Mesenchymal stem cell (in vitro differentiated cells and primary cell): ENCODE results near the gene BORCS6.
"Not testable (repeated sequence)": the region's sequence is repeated elsewhere in the genome, so short reads cannot be mapped to it uniquely, and the experiment has no call there.

Source experiments
- DNase-seq: peaks from one replicate; pipeline ENCODE4 v3.0.0-alpha.2; 2013
- H2AFZ ChIP-seq: one replicate; pipeline ENCODE4 v1.6.1; 2013; ENCODE audit warnings: low read depth, mild to moderate bottlenecking, control low read depth, inconsistent platforms, low read length, moderate library complexity
- H2AK5ac ChIP-seq: 2 replicates; pipeline ENCODE4 v1.6.1; 2013; ENCODE audit warnings: low read length, moderate library complexity, mild to moderate bottlenecking, inconsistent platforms; ENCODE audit not compliant: severe bottlenecking
- H2BK120ac ChIP-seq: one replicate; pipeline ENCODE4 v1.6.1; 2013; ENCODE audit warnings: low read depth, mild to moderate bottlenecking, inconsistent platforms, low read length, moderate library complexity
- H2BK12ac ChIP-seq, 2 experiments: one replicate each; pipeline ENCODE4 v1.6.1; 2013; ENCODE audit warnings: inconsistent platforms in 2 of 2, low read length in 2 of 2, mild to moderate bottlenecking in 2 of 2, moderate library complexity in 2 of 2, control low read depth in 1 of 2
- H2BK15ac ChIP-seq: one replicate; pipeline ENCODE4 v1.6.1; 2013; ENCODE audit warnings: mild to moderate bottlenecking, low read depth, inconsistent platforms; ENCODE audit not compliant: poor library complexity, severe bottlenecking
- H2BK5ac ChIP-seq: 2 replicates; pipeline ENCODE4 v1.6.1; 2013; ENCODE audit warnings: low read depth, mild to moderate bottlenecking, low read length, control low read depth, inconsistent platforms; ENCODE audit not compliant: poor library complexity, severe bottlenecking
- H3K14ac ChIP-seq, 2 experiments: one replicate each; pipeline ENCODE4 v1.6.1; 2013; ENCODE audit warnings: inconsistent platforms in 2 of 2, low read length in 2 of 2, control low read depth in 1 of 2, mild to moderate bottlenecking in 1 of 2, moderate library complexity in 1 of 2
- H3K18ac ChIP-seq, 2 experiments: one replicate each; pipeline ENCODE4 v1.6.1; 2013; ENCODE audit warnings: inconsistent platforms in 2 of 2, low read length in 2 of 2, control low read depth in 1 of 2, low read depth in 1 of 2, mild to moderate bottlenecking in 1 of 2
- H3K23ac ChIP-seq, 2 experiments: one replicate each; pipeline ENCODE4 v1.6.1; 2013; ENCODE audit warnings: inconsistent platforms in 2 of 2, low read length in 2 of 2, mild to moderate bottlenecking in 2 of 2, moderate library complexity in 2 of 2, control low read depth in 1 of 2
- H3K27ac ChIP-seq: 2 replicates; pipeline ENCODE4 v1.5.1; 2013; ENCODE audit warnings: mild to moderate bottlenecking, moderate library complexity, low read length, control low read depth, inconsistent platforms; ENCODE audit not compliant: poor library complexity, severe bottlenecking
- H3K27me3 ChIP-seq, 2 experiments: 2 replicates each; pipeline versions ENCODE4 v1.6.1 to v1.7.0; 2013; ENCODE audit warnings: low read length in 2 of 2, mild to moderate bottlenecking in 2 of 2, moderate library complexity in 2 of 2, control low read depth in 1 of 2, inconsistent platforms in 1 of 2; ENCODE audit not compliant: control insufficient read depth in 1 of 2, insufficient read depth in 1 of 2
- H3K36me3 ChIP-seq, 2 experiments: 2 replicates each; pipeline versions ENCODE4 v1.6.1 to v1.7.0; 2013; ENCODE audit warnings: low read length in 2 of 2, control low read depth in 1 of 2, inconsistent platforms in 1 of 2, low read depth in 1 of 2, mild to moderate bottlenecking in 1 of 2; ENCODE audit not compliant: insufficient read depth in 2 of 2, control insufficient read depth in 1 of 2
- H3K4ac ChIP-seq, 2 experiments: one replicate each; pipeline ENCODE4 v1.6.1; 2013; ENCODE audit warnings: inconsistent platforms in 2 of 2, low read length in 2 of 2, mild to moderate bottlenecking in 2 of 2, moderate library complexity in 2 of 2, control low read depth in 1 of 2, low read depth in 1 of 2
- H3K4me1 ChIP-seq: 2 replicates; pipeline ENCODE4 v1.6.1; 2013; ENCODE audit warnings: low read depth, low read length, control low read depth; ENCODE audit not compliant: control insufficient read depth, insufficient read depth
- H3K4me2 ChIP-seq: 2 replicates; pipeline ENCODE4 v1.6.1; 2013; ENCODE audit warnings: low read length, mild to moderate bottlenecking, inconsistent platforms; ENCODE audit not compliant: poor library complexity, severe bottlenecking
- H3K4me3 ChIP-seq, 2 experiments: 2 replicates each; pipeline versions ENCODE4 v1.5.1 to v1.7.0; 2013; ENCODE audit warnings: low read length in 2 of 2, mild to moderate bottlenecking in 2 of 2, control low read depth in 1 of 2, low read depth in 1 of 2; ENCODE audit not compliant: insufficient read depth in 1 of 2
- H3K79me1 ChIP-seq: replicated peaks from 2 replicates; pipeline ENCODE4 v1.6.1; 2013; ENCODE audit warnings: mild to moderate bottlenecking, control low read depth, low read length, inconsistent platforms; ENCODE audit not compliant: poor library complexity, severe bottlenecking
- H3K9ac ChIP-seq: 2 replicates; pipeline ENCODE4 v1.7.0; 2013; ENCODE audit warnings: mild to moderate bottlenecking, low read length, moderate library complexity
- H3K9me3 ChIP-seq: 2 replicates; pipeline ENCODE4 v1.7.0; 2013; ENCODE audit warnings: mild to moderate bottlenecking, low read length; ENCODE audit not compliant: control insufficient read depth
- H4K8ac ChIP-seq: one replicate; pipeline ENCODE4 v1.6.1; 2013; ENCODE audit warnings: inconsistent platforms, mild to moderate bottlenecking, low read length, moderate library complexity
- H4K91ac ChIP-seq: one replicate; pipeline ENCODE4 v1.6.1; 2013; ENCODE audit warnings: mild to moderate bottlenecking, low read length, inconsistent platforms
- WGBS: methylation state at CpG from one replicate; pipeline ENCODE4 v1.1.7; 2013; ENCODE audit warnings: mixed read lengths; 5-methylcytosine and 5-hydroxymethylcytosine counted together

Gene BORCS6

GRCh38 chr17:8173871-8174322 is 16.1 kb downstream of the BORCS6 start:
- Histone ChIP-seq H3K23ac (no peak overlapping the region), H3K4me1 (peaks cover 18% of the 10 kb centered on the region), H3K4ac (peak overlapping the region in 1 of 2 experiments; percentile 53), H2BK5ac (peak overlapping the region; percentile 68), H2AFZ (peak overlapping the region; percentile 15), H4K91ac (no peak overlapping the region), H3K14ac (no peak overlapping the region), H2BK15ac (no peak overlapping the region), H2BK12ac (peak overlapping the region in 1 of 2 experiments; percentile 79), H2AK5ac (no peak overlapping the region), H3K27ac (peak overlapping the region; percentile 60), H4K8ac (peak overlapping the region; percentile 35), H3K79me1 (peaks cover 8% of the 10 kb centered on the region), H3K27me3 (no peaks in the 10 kb centered on the region), H3K4me3 (peak overlapping the region; percentile 7 to 68), H3K9me3 (no peaks in the 10 kb centered on the region), H2BK120ac (no peak overlapping the region), H3K18ac (peak overlapping the region in 1 of 2 experiments; percentile 41), H3K4me2 (peak overlapping the region; percentile 66), H3K36me3 (no peaks in the 10 kb centered on the region), H3K9ac (peak overlapping the region; percentile 93)
- WGBS, result 1% methylated on average over 11 of the region's 14 CpGs
- no peak for DNase-seq

GRCh38 chr17:8173056-8173870 is 16.7 kb downstream of the BORCS6 start:
- peak; percentile 99 for DNase-seq
- peak overlapping the region in 1 of 2 experiments; percentile 68 for H3K4me3 ChIP-seq
- peak overlapping the region; percentile 95 for H3K27ac ChIP-seq
- H3K4ac ChIP-seq, result no peak overlapping the region
- peaks cover 18% of the 10 kb centered on the region for H3K4me1 ChIP-seq
- H3K27me3 ChIP-seq, result no peaks in the 10 kb centered on the region
- H3K23ac ChIP-seq, result no peak overlapping the region
- no peak overlapping the region for H3K18ac ChIP-seq
- H2BK5ac ChIP-seq, result peak overlapping the region; percentile 68
- 3% methylated on average over 23 of the region's 23 CpGs for WGBS
- no peak overlapping the region for H3K14ac ChIP-seq
- H4K8ac ChIP-seq, result no peak overlapping the region
- no peak overlapping the region for H2AK5ac ChIP-seq
- peak overlapping the region; percentile 66 for H3K4me2 ChIP-seq
- no peak overlapping the region for H2BK120ac ChIP-seq
- no peak overlapping the region for H2BK15ac ChIP-seq
- H3K9ac ChIP-seq, result peak overlapping the region; percentile 93
- no peak overlapping the region for H2AFZ ChIP-seq
- H3K79me1 ChIP-seq, result peaks cover 8% of the 10 kb centered on the region
- H4K91ac ChIP-seq, result no peak overlapping the region
- H3K36me3 ChIP-seq, result no peaks in the 10 kb centered on the region
- H2BK12ac ChIP-seq, result no peak overlapping the region
- H3K9me3 ChIP-seq, result no peaks in the 10 kb centered on the region

GRCh38 chr17:8170186-8170585 is 19.8 kb downstream of the BORCS6 start:
- not testable (repeated sequence) for H4K91ac ChIP-seq, H3K23ac ChIP-seq, H3K36me3 ChIP-seq, H3K27me3 ChIP-seq, H3K4me2 ChIP-seq, H3K14ac ChIP-seq, H3K9me3 ChIP-seq, H2BK120ac ChIP-seq, H3K18ac ChIP-seq, H3K4me3 ChIP-seq, H3K79me1 ChIP-seq, H3K9ac ChIP-seq, DNase-seq, H3K4me1 ChIP-seq, H2BK15ac ChIP-seq, H3K27ac ChIP-seq, H2AK5ac ChIP-seq, H2BK5ac ChIP-seq, H4K8ac ChIP-seq, H2AFZ ChIP-seq, H3K4ac ChIP-seq, H2BK12ac ChIP-seq
- 98% methylated on average over 8 of the region's 19 CpGs for WGBS

GRCh38 chr17:8167526-8167925 is 22.5 kb downstream of the BORCS6 start:
- no peak for DNase-seq
- H3K14ac ChIP-seq, result no peak overlapping the region
- no peak overlapping the region for H3K4me3 ChIP-seq
- no peaks in the 10 kb centered on the region for H3K27me3 ChIP-seq
- H2BK120ac ChIP-seq, result no peak overlapping the region
- H2AK5ac ChIP-seq, result no peak overlapping the region
- H4K8ac ChIP-seq, result no peak overlapping the region
- H3K36me3 ChIP-seq, result no peaks in the 10 kb centered on the region
- no peak overlapping the region for H3K27ac ChIP-seq
- no peak overlapping the region for H2BK15ac ChIP-seq
- H3K18ac ChIP-seq, result no peak overlapping the region
- no peak overlapping the region for H3K9ac ChIP-seq
- peaks cover 19% of the 10 kb centered on the region for H3K4me1 ChIP-seq
- 93% methylated on average over 3 of the region's 3 CpGs for WGBS
- H2AFZ ChIP-seq, result no peak overlapping the region
- peaks cover 2% of the 10 kb centered on the region for H3K79me1 ChIP-seq
- H3K23ac ChIP-seq, result no peak overlapping the region
- H3K4me2 ChIP-seq, result no peak overlapping the region
- H4K91ac ChIP-seq, result no peak overlapping the region
- no peak overlapping the region for H2BK5ac ChIP-seq
- H3K4ac ChIP-seq, result no peak overlapping the region
- H3K9me3 ChIP-seq, result no peaks in the 10 kb centered on the region
- H2BK12ac ChIP-seq, result no peak overlapping the region
